ENCODE results near the gene ASMTL.
"Not testable (repeated sequence)": the region's sequence is repeated elsewhere in the genome, so short reads cannot be mapped to it uniquely, and the experiment has no call there.

GRCh38 chrX:1474593-1474992, 21.9 kb upstream of the ASMTL start:
- TF ChIP-seq POLR2A, CTCF, POLR2AphosphoS5 (IDR thresholded peaks at IDR 0.05): not testable (repeated sequence)
